ENCODE results near the gene ALKBH7. TPM values are rescaled to one million over a fixed set of nuclear protein-coding genes. Genes with fewer than 3 reads are reported as not detected.

The ALKBH7 gene
- total RNA-seq, 1 donor from 2014 or later: 77.1 TPM

DNA sequence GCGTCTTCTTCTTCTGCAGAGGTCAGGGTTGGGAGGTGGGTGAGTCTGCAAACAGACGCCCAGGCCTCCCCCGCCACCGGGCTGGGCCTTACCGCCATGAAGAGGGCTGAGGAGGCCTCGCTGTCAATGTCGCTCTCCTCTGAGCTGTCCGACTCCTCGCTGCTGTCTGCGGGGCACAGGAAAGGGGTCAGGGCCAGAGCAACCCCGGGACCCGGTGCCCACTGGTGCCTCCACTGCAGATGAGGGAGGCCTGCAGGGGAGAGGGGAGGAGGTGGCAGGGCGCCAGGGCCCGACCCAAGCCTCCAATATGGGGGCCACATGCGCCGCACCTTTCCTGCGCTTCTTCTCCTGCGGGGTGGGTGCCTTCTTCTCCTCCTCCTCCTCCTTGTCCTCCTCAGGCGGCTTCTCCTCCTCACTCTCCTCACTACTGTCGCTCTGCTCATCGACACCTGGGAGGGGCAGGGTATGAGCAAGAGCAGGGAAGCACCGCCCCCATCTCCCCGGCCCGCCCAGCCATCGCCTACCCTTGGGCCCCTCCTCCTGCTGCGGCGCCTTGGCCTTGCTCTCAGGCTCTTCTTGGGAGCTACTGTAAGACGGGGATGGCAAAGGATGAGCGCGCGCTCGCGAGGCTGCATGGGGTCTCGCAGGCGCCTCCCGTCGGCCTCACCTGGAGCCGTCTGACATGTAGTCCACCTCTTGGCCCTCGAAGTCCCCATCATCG, 8.6 kb downstream of the ALKBH7 start:
- TF ChIP-seq POLR2AphosphoS5 (IDR thresholded peaks at IDR 0.05; ENCODE audit: insufficient read depth in 1 of 2, low read depth in 1 of 2): no peak
- no peak for TF ChIP-seq POLR2A (IDR thresholded peaks at IDR 0.05)
- TF ChIP-seq, protein P1, sequence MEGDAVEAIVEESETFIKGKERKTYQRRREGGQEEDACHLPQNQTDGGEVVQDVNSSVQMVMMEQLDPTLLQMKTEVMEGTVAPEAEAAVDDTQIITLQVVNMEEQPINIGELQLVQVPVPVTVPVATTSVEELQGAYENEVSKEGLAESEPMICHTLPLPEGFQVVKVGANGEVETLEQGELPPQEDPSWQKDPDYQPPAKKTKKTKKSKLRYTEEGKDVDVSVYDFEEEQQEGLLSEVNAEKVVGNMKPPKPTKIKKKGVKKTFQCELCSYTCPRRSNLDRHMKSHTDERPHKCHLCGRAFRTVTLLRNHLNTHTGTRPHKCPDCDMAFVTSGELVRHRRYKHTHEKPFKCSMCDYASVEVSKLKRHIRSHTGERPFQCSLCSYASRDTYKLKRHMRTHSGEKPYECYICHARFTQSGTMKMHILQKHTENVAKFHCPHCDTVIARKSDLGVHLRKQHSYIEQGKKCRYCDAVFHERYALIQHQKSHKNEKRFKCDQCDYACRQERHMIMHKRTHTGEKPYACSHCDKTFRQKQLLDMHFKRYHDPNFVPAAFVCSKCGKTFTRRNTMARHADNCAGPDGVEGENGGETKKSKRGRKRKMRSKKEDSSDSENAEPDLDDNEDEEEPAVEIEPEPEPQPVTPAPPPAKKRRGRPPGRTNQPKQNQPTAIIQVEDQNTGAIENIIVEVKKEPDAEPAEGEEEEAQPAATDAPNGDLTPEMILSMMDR (IDR thresholded peaks at IDR 0.05): no peak
- Histone ChIP-seq H3K36me3 (peaks cover 0 to 56% of the 10 kb centered on the region in 2 donors), H3K27ac (no peak overlapping the region), H3K4me1 (no peaks in the 10 kb centered on the region), H3K27me3 (no peaks in the 10 kb centered on the region), H3K9me3 (no peaks in the 10 kb centered on the region), H3K4me3 (no peak overlapping the region)
- DNase-seq (ENCODE audit: extremely low spot score in 2 of 2): no peak
- intact Hi-C loops (cut with DNase I): no loop called here

DNA sequence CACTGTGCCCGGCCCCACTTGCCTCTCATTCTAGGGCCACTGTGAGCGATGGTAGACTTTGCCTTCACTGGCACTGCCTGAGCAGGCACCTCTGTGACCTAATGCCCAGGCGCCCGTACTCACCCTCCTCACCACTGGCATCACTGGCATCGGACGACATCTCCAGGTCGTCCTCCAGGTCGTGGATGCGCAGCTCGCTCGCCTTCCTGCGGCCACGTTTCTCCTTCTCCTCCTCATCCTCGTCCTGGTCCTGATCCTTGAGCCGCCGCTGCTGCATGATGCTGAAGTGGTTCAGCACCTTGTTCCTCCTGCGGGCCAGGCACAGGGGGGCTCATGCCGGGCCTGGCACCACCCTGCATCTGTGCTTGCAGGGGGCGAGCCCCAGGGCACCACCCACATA, 10.6 kb downstream of the ALKBH7 start:
- H3K9me3 ChIP-seq: no peaks in the 10 kb centered on the region
- intact Hi-C loops (cut with DNase I): no loop called here

DNA sequence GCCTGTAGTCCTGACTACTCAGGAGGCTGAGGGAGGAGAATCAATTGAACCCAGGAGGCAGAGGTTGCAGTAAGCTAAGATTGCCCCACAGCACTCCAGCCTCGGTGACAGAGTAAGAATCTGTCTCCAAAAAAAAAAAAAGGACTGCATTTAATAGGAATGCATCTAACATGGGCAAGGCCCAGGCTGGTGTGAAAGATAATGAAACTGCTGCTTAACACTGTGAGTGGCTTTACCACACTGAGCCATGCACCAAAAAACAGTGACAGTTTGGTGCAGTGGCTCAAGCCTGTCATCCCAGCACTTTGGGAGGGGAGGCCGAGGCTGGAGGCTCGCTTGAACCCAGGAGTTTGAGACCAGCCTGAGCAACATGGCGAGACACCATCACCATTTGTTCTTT, 11.8 kb downstream of the ALKBH7 start:
- no peak overlapping the region for H3K4me3 ChIP-seq
- H3K27me3 ChIP-seq: no peaks in the 10 kb centered on the region
- DNase-seq (ENCODE audit: extremely low spot score in 2 of 2): no peak
- no peak overlapping the region for H3K27ac ChIP-seq
- no peak for TF ChIP-seq POLR2AphosphoS5 (IDR thresholded peaks at IDR 0.05; ENCODE audit: insufficient read depth in 1 of 2, low read depth in 1 of 2)
- TF ChIP-seq, protein P1 (IDR thresholded peaks at IDR 0.05): no peak
- TF ChIP-seq POLR2A (IDR thresholded peaks at IDR 0.05): no peak
- H3K36me3 ChIP-seq: peaks cover 0 to 84% of the 10 kb centered on the region in 2 donors
- intact Hi-C loops (cut with DNase I): no loop called here
- no peaks in the 10 kb centered on the region for H3K4me1 ChIP-seq
- H3K9me3 ChIP-seq: no peaks in the 10 kb centered on the region

More for the DNA sequence above, 10.6 kb downstream of the ALKBH7 start:
- H3K4me1 ChIP-seq: no peaks in the 10 kb centered on the region
- H3K27ac ChIP-seq: no peak overlapping the region
- H3K4me3 ChIP-seq: no peak overlapping the region
- TF ChIP-seq, protein P1 (IDR thresholded peaks at IDR 0.05): no peak
- TF ChIP-seq POLR2A (IDR thresholded peaks at IDR 0.05): no peak
- H3K27me3 ChIP-seq: no peaks in the 10 kb centered on the region
- H3K36me3 ChIP-seq: peaks cover 0 to 73% of the 10 kb centered on the region in 2 donors
- DNase-seq (ENCODE audit: extremely low spot score in 2 of 2): no peak

DNA sequence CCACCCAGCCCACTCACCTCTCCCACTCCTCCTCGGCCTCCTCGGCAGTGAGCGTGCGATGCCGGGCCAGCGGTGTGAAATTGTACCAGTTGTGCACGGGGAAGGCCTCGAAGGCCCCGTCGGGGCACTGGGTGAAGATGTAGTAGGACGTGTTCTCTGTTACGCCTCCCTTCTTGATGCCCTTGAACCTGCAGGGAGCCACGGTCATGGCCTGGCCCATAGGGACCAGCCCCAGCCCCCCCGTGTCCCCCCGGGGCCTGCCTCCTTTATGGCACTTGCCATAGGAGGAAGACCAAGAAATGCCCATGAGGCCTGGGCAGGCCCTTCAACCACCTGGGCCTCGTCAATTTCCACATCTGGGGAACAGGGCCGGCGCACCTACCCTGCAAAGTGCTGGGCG, 14.8 kb downstream of the ALKBH7 start:
- Histone ChIP-seq H3K4me1 (peaks cover 16% of the 10 kb centered on the region), H3K36me3 (peaks cover 0 to 63% of the 10 kb centered on the region in 2 donors), H3K4me3 (no peak overlapping the region), H3K9me3 (no peaks in the 10 kb centered on the region), H3K27ac (no peak overlapping the region), H3K27me3 (no peaks in the 10 kb centered on the region)
- no peak for DNase-seq (ENCODE audit: extremely low spot score in 2 of 2)
- intact Hi-C loops (cut with DNase I): no loop called here
- TF ChIP-seq, protein P1 (IDR thresholded peaks at IDR 0.05): no peak
- TF ChIP-seq POLR2AphosphoS5 (IDR thresholded peaks at IDR 0.05; ENCODE audit: insufficient read depth in 1 of 2, low read depth in 1 of 2) (no peak), POLR2A (IDR thresholded peaks at IDR 0.05) (no peak)

Data from vagina (tissue), 2 donors.